Activated T-helper 1 cell treated with anti-CD3 and anti-CD28 coated beads, Interleukin-12 subunit alpha, Interleukin-12 subunit beta, Interleukin-2, Interleukin-4 antibody, amounts not matched to agents 30 ng/mL and 10 ng/mL and 1 ng/mL, durations not matched to agents 14 hours and 24 hours and 36 hours (primary cell): ENCODE results near the gene ETV3. TPM values are rescaled to one million over a fixed set of nuclear protein-coding genes. Genes with fewer than 3 reads are reported as not detected.
A peak's percentile ranks its signal among the peaks of the same experiment; 100 is the strongest.

ENCODE experiments used
- DNase-seq: peaks from one replicate; pipeline ENCODE4 v3.0.0; 2021; ENCODE audit warnings: low spot score
- H3K27ac Mint-ChIP-seq: one replicate; pipeline ENCODE4 v1.8.0; 2021; ENCODE audit warnings: mild to moderate bottlenecking, mixed read lengths
- H3K27me3 Mint-ChIP-seq: one replicate; pipeline ENCODE4 v1.8.0; 2022; ENCODE audit warnings: mild to moderate bottlenecking, moderate library complexity, mixed read lengths; ENCODE audit not compliant: insufficient read depth
- H3K36me3 Mint-ChIP-seq: one replicate; pipeline ENCODE4 v1.8.0; 2021; ENCODE audit warnings: low read depth, mixed read lengths
- H3K4me1 Mint-ChIP-seq: one replicate; pipeline ENCODE4 v1.8.0; 2021; ENCODE audit warnings: low read depth, mixed read lengths
- H3K4me3 Mint-ChIP-seq: one replicate; pipeline ENCODE4 v1.8.0; 2021; ENCODE audit warnings: mild to moderate bottlenecking, moderate library complexity, mixed read lengths
- H3K9me3 Mint-ChIP-seq: one replicate; pipeline ENCODE4 v1.8.0; 2021; ENCODE audit warnings: mixed read lengths
- intact Hi-C: fragments of 100-400 bp; cut with micrococcal nuclease; formaldehyde crosslinking; loops from one replicate; pipeline ENCODE4 v1.15.1; 2024
- total RNA-seq: library from RNA; stranded (reverse); gene quantifications from 2 replicates; pipeline ENCODE4 v1.2.3, GENCODE V29; 2022

Gene ETV3
- total RNA-seq, 1 donor from 2014 or later = 51.3 TPM

DNA sequence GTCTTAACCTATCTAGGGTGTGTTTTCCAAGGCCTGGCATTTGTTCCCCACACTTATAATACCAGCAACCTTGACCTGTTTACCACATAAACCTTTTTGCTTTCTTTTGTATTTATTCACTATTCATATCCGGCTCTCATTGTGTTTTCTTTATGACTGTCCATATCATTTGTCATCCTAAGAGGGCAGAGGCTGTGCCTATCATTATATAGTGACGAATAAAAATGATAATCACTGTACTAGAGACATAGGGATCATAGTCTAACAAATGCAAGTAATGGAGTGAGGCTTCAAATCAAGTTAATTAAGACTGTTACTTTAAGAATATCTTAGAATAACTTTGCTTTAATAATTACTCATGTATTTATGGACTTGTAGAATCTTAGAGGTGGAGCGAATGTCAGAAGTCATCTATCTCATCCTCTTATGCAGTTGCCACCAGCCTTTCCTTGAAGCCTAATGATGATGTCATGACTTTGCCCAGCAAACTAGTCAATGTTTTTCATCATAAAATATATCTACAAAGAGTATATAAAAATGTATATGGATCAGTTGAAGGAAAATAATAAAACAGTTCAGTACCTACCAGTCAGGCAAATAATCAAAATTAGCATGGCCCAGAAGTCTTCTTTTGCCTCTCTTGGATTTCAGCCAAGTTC, 4.7 kb upstream of the ETV3 start:
- Mint-ChIP-seq H3K4me3 (no peak overlapping the region), H3K9me3 (no peaks in the 10 kb centered on the region), H3K27ac (no peak overlapping the region), H3K27me3 (peaks cover 2% of the 10 kb centered on the region), H3K4me1 (peaks cover 42% of the 10 kb centered on the region), H3K36me3 (no peaks in the 10 kb centered on the region)
- no peak for DNase-seq
- intact Hi-C loops = no loop called here

DNA sequence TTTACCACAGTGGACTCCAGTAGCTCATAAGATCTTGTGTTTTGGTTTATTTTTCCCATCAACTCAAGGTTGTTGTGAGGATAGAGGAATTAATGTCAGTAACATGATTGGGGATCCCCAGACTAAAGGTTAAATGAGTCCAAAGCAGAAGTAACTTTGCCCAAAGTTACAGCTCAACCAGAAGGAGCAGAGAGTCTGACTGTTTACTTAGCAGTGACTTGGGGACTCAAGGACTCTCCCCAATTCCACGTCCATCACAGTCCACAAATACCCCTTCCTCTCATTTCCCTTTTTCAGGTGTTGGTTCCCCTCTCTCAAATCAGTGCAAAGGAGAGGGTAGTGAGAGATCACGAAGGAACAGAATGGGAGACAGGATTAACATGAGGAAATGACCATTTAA, 4.0 kb upstream of the ETV3 start:
- peaks cover 43% of the 10 kb centered on the region for H3K4me1 Mint-ChIP-seq
- peaks cover 2% of the 10 kb centered on the region for H3K27me3 Mint-ChIP-seq
- H3K9me3 Mint-ChIP-seq = no peaks in the 10 kb centered on the region
- intact Hi-C loops = no loop called here
- H3K4me3 Mint-ChIP-seq = no peak overlapping the region
- H3K36me3 Mint-ChIP-seq = peaks cover 2% of the 10 kb centered on the region
- DNase-seq = no peak
- no peak overlapping the region for H3K27ac Mint-ChIP-seq

DNA sequence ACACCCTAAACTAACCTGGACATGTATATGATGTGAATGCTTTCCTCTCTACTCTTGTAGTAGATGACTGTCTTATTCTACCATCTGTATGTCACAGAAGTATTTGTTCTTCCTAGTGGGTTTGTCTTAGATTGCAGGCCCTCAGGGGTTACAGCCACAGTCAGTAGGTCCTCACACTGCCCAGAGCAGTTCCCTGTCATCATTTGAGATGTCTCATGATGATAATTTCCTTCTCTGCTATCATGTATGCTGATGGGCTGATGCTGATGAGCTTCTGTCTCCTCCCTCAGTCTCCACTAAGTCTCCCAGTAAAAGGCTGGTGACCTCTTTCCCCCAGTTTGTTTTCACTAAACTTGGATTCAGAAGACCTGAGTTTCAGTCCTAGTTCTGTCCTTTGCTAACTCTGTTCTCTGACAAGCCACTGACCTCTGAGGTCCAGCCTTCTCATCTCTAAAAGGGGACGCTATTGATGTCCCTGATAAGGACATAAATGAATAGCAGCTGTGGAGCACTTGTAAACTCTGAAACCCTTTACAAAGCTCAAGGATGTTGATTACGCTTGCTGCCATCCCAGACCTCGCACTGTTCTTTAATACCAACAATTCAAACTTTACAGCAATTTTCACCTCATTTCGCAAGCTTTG, 3.1 kb upstream of the ETV3 start:
- Mint-ChIP-seq H3K27ac (no peak overlapping the region), H3K9me3 (no peaks in the 10 kb centered on the region), H3K36me3 (peaks cover 7% of the 10 kb centered on the region), H3K27me3 (peaks cover 2% of the 10 kb centered on the region), H3K4me3 (no peak overlapping the region), H3K4me1 (peaks cover 42% of the 10 kb centered on the region)
- intact Hi-C loops = no loop called here
- DNase-seq = no peak

DNA sequence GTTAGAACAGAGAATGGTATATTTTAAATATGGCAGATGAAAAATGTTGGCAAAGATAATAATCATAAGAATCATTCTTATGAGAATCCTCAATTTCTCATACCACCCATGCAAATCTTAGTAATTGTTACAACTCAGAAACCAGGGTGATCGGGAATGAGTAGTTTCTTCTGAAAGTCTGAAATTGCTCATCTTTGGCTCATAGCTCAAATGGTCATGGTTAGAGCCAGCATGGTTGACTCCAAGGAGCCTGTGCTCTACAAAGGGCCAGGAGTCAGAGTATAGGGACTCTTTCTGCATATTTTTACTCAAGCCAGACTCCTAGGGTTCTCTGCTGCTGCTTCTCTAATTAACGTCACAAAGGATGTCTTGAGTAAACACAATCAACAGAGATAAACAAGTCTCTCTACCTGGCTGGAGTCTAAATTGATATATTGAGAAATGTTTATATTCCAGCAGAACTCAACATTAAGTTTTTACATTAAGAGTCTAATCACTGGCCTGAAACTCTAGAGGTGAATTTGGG, 1.9 kb upstream of the ETV3 start:
- Mint-ChIP-seq H3K9me3 (no peaks in the 10 kb centered on the region), H3K36me3 (peaks cover 19% of the 10 kb centered on the region), H3K4me1 (peaks cover 54% of the 10 kb centered on the region), H3K4me3 (peak overlapping the region; percentile 86), H3K27me3 (peaks cover 2% of the 10 kb centered on the region), H3K27ac (peak overlapping the region; percentile 93)
- DNase-seq = no peak
- intact Hi-C loops = no loop called here

DNA sequence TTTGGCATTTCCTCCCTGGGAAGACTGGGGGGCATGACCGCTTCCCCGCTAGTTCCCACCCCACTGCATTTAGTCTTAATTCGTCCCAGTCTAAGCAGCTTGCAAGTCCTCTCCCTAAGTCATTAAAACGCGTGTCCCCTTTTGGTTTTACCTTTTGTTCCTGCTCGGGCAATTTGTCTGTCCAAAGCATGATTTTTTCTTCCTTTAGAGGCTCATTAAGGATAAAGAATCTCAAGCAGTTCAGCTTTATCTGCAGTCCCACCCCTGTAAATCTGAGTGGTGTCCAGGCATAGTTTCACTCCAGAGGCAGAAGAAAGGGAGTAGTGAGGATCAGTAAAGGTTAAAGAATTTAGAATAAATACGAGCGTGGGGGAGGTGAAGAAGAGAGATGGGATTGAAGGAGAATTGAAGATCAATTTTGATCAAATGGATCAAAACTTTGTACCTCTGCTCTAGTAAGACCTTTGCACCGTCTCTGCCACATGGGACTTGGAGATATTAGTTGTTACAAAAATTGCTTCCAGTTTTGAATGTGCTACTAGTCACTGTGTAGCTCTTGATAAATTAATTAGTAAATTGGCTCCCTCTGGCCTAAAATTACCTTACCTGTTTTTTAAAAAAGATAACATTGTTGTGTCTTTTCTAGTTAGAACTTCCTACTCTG, 989 bp upstream of the ETV3 start:
- Mint-ChIP-seq H3K4me1 (peaks cover 64% of the 10 kb centered on the region), H3K9me3 (no peaks in the 10 kb centered on the region), H3K27me3 (peaks cover 2% of the 10 kb centered on the region), H3K4me3 (peak overlapping the region; percentile 86), H3K36me3 (peaks cover 29% of the 10 kb centered on the region), H3K27ac (peak overlapping the region; percentile 93)
- no peak for DNase-seq
- intact Hi-C loops = loop anchor here (5.0 to 10.0 kb wide), 3 partner anchors 324 to 1938 kb away; partner anchors contain the start of genes AIM2, MRPL24 and SH2D2A

DNA sequence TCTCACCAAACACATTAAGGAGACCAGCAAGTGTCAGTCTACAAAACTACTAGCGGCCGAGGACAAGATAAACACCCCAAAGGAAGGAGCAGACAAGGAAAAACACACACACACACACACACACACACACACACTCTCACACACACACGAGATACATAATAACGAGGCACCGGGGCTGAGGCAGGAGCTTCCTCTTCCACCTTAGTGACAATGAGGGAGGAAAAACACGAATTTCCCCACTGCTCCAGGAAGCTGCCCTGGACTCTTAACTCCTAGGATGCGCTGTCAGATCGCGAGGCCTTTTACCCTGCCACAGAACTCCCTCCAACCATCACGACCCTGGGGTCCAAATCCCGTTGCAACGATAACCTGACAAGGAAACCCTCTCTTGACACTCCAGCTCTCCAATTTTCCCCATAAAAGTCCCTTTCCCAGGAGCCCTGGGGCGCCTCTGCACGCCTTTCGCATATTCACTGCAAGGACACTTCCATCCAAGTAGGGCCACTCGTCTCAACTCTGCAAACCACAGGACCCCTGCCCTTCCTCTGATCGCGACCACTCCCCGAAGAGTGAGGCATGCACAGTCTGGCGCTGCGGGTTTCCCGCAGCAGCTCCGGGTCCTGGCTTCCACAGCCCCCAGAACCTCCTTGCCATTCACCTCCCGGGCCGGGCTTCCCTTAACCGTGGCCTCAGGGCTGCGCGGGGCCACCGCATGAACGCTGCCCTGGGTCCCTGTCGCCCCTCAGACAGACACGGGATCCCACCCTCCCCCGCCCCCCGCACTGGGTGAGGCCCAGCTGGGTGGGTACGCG, 581 bp downstream of the ETV3 start:
- H3K27ac Mint-ChIP-seq = peak overlapping the region; percentile 92
- H3K9me3 Mint-ChIP-seq = no peaks in the 10 kb centered on the region
- peaks cover 42% of the 10 kb centered on the region for H3K36me3 Mint-ChIP-seq
- H3K4me3 Mint-ChIP-seq = peak overlapping the region; percentile 93
- H3K27me3 Mint-ChIP-seq = no peaks in the 10 kb centered on the region
- no peak for DNase-seq
- intact Hi-C loops = loop anchor here (5.0 to 10.0 kb wide), 3 partner anchors 323 to 1940 kb away; partner anchors contain the start of genes AIM2, MRPL24 and SH2D2A
- peaks cover 79% of the 10 kb centered on the region for H3K4me1 Mint-ChIP-seq

DNA sequence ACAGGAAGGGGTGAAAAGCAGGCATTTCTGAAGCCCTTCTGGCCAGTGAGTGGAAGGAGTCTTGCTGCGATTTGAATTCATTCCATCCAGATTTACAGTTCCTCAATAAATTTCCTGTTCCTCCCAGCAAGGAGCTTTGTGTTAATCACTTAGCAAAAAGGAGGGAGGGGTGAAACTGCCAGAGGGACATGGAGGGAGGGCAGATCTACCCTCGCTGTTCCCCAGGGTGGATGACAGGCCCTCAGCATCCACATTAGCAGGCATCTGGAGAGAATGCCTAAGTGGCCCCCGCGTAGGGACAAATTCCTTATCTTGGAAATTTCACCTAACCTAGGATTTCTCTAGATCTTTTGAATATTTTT, 1.2 kb downstream of the ETV3 start:
- H3K4me1 Mint-ChIP-seq = peaks cover 85% of the 10 kb centered on the region
- no peaks in the 10 kb centered on the region for H3K27me3 Mint-ChIP-seq
- peaks cover 48% of the 10 kb centered on the region for H3K36me3 Mint-ChIP-seq
- intact Hi-C loops = loop anchor here (5.0 to 10.0 kb wide), 3 partner anchors 322 to 1940 kb away; partner anchors contain the start of genes AIM2, MRPL24 and SH2D2A
- H3K27ac Mint-ChIP-seq = peak overlapping the region; percentile 92
- peak overlapping the region; percentile 93 for H3K4me3 Mint-ChIP-seq
- no peak for DNase-seq
- H3K9me3 Mint-ChIP-seq = no peaks in the 10 kb centered on the region

DNA sequence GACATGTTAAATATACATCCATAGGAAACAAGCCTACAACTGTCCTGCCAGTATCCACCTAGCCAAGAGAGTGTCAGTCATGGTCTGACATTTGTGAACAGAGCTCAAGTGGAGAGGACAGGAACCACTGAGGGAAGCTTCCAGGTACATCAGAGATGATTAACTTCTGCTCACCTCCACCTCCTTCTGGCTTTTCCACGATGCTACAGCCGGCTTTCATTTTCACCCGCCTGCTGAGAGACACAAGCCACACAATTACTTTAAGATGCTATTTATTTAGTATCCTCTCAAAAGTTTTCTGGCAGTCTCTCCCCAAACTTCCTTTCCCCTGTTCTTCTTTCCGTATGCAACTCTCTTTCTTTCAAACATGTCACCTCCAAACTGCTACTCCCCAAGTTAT, 2.1 kb downstream of the ETV3 start:
- Mint-ChIP-seq H3K27ac (peak overlapping the region; percentile 92), H3K4me1 (peaks cover 89% of the 10 kb centered on the region), H3K27me3 (no peaks in the 10 kb centered on the region), H3K9me3 (no peaks in the 10 kb centered on the region), H3K36me3 (peaks cover 57% of the 10 kb centered on the region), H3K4me3 (peak overlapping the region; percentile 93)
- DNase-seq = no peak
- intact Hi-C loops = loop anchor here (5.0 to 10.0 kb wide), 3 partner anchors 321 to 1941 kb away; partner anchors contain the start of genes AIM2, MRPL24 and SH2D2A

DNA sequence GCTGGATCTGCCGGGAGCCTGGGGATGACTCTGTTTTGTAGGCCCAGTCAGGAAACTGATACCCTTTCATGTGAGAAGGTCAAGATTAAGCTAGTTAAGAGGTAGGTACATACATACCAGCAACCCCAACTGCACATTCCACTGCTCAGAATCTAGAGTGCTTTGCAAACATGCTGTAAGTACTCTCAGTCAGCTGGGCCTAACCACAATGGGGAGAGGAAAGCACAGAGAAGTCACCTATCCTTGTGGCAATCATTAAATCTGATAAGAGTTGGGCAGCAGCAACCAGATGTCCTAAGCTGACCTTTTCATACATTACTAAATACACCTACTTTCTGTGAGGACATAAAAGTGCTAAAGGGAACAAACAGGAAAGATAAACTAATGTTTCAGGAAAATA, 2.5 kb downstream of the ETV3 start:
- H3K4me1 Mint-ChIP-seq = peaks cover 87% of the 10 kb centered on the region
- H3K27ac Mint-ChIP-seq = peak overlapping the region; percentile 92
- H3K27me3 Mint-ChIP-seq = no peaks in the 10 kb centered on the region
- intact Hi-C loops = loop anchor here (5.0 to 10.0 kb wide), 3 partner anchors 321 to 1942 kb away; partner anchors contain the start of genes AIM2, MRPL24 and SH2D2A
- no peaks in the 10 kb centered on the region for H3K9me3 Mint-ChIP-seq
- H3K4me3 Mint-ChIP-seq = peak overlapping the region; percentile 93
- H3K36me3 Mint-ChIP-seq = peaks cover 61% of the 10 kb centered on the region
- DNase-seq = no peak

DNA sequence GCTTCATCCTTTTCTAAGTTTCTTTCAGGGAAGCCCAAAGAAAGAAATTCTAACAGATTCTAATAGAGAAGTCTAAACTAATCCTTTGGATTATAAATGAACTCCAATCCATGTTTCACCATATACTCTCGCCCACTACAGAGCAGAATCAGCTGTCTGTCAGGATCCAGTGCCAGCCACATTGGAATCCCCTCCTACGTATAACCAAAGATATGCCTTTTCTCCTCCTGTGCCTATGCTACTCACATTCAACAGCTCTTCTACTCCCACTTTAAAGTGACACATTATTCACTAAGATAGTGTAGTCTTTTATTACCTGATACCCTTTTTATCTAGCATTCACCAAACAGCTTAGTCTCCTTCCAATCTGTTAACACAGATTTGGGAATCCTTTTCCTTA, 3.1 kb downstream of the ETV3 start:
- no peak for DNase-seq
- peaks cover 81% of the 10 kb centered on the region for H3K4me1 Mint-ChIP-seq
- H3K4me3 Mint-ChIP-seq = peak overlapping the region; percentile 93
- peak overlapping the region; percentile 92 for H3K27ac Mint-ChIP-seq
- intact Hi-C loops = loop anchor here (5.0 to 10.0 kb wide), 3 partner anchors 320 to 1942 kb away; partner anchors contain the start of genes AIM2, MRPL24 and SH2D2A
- H3K9me3 Mint-ChIP-seq = no peaks in the 10 kb centered on the region
- H3K27me3 Mint-ChIP-seq = no peaks in the 10 kb centered on the region
- peaks cover 63% of the 10 kb centered on the region for H3K36me3 Mint-ChIP-seq

DNA sequence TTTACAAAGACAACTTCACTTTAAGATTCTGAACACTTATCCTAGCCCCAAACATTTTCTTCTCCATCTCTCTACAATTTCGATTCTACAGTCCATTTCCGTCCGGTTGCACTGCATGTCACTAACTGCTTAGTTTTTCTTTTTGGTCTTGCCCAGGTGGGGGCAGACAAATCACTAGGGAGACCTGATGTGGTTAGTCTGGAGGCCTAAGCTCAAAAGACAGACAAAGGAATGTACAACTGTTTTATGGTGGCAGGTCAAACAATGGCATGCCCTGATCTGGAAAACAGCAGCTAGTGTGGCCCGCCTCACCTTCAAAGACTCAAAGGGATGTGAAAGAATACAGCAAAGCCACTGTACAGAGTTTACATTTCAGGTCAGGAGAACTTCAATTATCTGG, 3.8 kb downstream of the ETV3 start:
- Mint-ChIP-seq H3K4me3 (peak overlapping the region; percentile 64), H3K27ac (peak overlapping the region; percentile 5), H3K27me3 (no peaks in the 10 kb centered on the region), H3K9me3 (no peaks in the 10 kb centered on the region), H3K36me3 (peaks cover 66% of the 10 kb centered on the region), H3K4me1 (peaks cover 74% of the 10 kb centered on the region)
- intact Hi-C loops = loop anchor here (10.0 kb wide), 2 partner anchors 320 to 390 kb away; partner anchors contain the start of genes MRPL24 and SH2D2A
- DNase-seq = no peak

DNA sequence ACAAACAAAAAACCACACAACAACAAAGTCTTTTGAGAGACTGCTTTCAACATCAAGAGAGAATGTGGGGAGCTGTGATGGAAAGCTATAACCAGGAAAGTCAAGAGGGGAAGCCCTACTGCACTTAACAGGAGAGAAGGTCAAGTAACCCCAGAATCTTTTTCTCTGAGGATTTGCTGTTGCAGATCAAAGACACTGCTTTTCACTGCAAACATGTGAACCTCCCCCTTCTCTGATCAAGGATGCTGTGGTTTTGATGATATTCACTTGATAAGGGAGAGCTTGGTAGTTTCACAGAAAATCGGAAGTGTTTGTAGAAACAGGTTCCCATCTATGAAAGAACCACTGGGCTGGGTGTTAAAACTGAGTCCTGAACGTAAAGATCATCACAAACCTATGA, 4.8 kb downstream of the ETV3 start:
- intact Hi-C loops = loop anchor here (2.0 to 10.0 kb wide), 3 partner anchors 17 to 389 kb away; partner anchors contain the start of genes MRPL24 and SH2D2A
- H3K9me3 Mint-ChIP-seq = no peaks in the 10 kb centered on the region
- peaks cover 70% of the 10 kb centered on the region for H3K36me3 Mint-ChIP-seq
- H3K4me1 Mint-ChIP-seq = peaks cover 68% of the 10 kb centered on the region
- peak overlapping the region; percentile 64 for H3K4me3 Mint-ChIP-seq
- peak; percentile 41 for DNase-seq
- no peaks in the 10 kb centered on the region for H3K27me3 Mint-ChIP-seq
- H3K27ac Mint-ChIP-seq = peak overlapping the region; percentile 76
